ENCODE measurements around the gene SLC22A12.

DNA sequence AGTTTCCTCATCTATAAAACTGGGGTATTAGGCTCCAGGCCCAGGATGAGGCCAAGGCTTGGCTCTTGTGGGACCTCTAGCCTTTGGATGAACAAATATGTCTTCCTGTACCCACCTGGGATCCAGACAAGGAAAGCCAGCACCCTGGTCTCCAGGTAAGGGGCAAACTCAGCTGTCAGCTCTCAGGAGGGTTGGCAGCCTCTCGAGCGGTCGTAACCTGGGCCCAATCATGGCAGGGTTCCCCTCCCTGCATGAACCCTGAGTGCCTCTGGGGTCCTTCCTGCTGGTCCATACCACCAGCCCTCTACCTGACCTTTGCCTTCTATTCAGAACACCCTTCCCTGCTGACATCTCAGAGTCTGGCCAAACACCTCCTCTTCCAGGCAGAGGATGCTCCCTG is 19.6 kb downstream of the SLC22A12 start:
- TF ChIP-seq, protein P1, sequence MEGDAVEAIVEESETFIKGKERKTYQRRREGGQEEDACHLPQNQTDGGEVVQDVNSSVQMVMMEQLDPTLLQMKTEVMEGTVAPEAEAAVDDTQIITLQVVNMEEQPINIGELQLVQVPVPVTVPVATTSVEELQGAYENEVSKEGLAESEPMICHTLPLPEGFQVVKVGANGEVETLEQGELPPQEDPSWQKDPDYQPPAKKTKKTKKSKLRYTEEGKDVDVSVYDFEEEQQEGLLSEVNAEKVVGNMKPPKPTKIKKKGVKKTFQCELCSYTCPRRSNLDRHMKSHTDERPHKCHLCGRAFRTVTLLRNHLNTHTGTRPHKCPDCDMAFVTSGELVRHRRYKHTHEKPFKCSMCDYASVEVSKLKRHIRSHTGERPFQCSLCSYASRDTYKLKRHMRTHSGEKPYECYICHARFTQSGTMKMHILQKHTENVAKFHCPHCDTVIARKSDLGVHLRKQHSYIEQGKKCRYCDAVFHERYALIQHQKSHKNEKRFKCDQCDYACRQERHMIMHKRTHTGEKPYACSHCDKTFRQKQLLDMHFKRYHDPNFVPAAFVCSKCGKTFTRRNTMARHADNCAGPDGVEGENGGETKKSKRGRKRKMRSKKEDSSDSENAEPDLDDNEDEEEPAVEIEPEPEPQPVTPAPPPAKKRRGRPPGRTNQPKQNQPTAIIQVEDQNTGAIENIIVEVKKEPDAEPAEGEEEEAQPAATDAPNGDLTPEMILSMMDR (IDR thresholded peaks at IDR 0.05; ENCODE audit: poor library complexity, severe bottlenecking) = no peak
- TF ChIP-seq TAF1 (IDR thresholded peaks at IDR 0.05; ENCODE audit: low read depth) (no peak), EZH2 (IDR thresholded peaks at IDR 0.05; ENCODE audit: borderline replicate concordance, insufficient read depth, low read length, poor library complexity, severe bottlenecking) (no peak), POLR2AphosphoS5 (IDR thresholded peaks at IDR 0.05) (no peak), RAD21 (conservative IDR thresholded peaks at IDR 0.05) (no peak), EP300 (conservative IDR thresholded peaks at IDR 0.05; ENCODE audit: poor library complexity, severe bottlenecking) (no peak)
- TF ChIP-seq, protein P2, sequence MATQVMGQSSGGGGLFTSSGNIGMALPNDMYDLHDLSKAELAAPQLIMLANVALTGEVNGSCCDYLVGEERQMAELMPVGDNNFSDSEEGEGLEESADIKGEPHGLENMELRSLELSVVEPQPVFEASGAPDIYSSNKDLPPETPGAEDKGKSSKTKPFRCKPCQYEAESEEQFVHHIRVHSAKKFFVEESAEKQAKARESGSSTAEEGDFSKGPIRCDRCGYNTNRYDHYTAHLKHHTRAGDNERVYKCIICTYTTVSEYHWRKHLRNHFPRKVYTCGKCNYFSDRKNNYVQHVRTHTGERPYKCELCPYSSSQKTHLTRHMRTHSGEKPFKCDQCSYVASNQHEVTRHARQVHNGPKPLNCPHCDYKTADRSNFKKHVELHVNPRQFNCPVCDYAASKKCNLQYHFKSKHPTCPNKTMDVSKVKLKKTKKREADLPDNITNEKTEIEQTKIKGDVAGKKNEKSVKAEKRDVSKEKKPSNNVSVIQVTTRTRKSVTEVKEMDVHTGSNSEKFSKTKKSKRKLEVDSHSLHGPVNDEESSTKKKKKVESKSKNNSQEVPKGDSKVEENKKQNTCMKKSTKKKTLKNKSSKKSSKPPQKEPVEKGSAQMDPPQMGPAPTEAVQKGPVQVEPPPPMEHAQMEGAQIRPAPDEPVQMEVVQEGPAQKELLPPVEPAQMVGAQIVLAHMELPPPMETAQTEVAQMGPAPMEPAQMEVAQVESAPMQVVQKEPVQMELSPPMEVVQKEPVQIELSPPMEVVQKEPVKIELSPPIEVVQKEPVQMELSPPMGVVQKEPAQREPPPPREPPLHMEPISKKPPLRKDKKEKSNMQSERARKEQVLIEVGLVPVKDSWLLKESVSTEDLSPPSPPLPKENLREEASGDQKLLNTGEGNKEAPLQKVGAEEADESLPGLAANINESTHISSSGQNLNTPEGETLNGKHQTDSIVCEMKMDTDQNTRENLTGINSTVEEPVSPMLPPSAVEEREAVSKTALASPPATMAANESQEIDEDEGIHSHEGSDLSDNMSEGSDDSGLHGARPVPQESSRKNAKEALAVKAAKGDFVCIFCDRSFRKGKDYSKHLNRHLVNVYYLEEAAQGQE (IDR thresholded peaks at IDR 0.05; ENCODE audit: borderline replicate concordance) = no peak
